DMS 273 treated with DMSO at 0.1 percent for 48 hours (cell line): ENCODE measurements around the gene HDGFL2.
"Not testable (repeated sequence)": the region's sequence is repeated elsewhere in the genome, so short reads cannot be mapped to it uniquely, and the experiment has no call there.

Experiments
- DNase-seq: peaks from one replicate; lab custom pipeline; 2025; lab: John Stamatoyannopoulos, UW

Gene HDGFL2

DNA sequence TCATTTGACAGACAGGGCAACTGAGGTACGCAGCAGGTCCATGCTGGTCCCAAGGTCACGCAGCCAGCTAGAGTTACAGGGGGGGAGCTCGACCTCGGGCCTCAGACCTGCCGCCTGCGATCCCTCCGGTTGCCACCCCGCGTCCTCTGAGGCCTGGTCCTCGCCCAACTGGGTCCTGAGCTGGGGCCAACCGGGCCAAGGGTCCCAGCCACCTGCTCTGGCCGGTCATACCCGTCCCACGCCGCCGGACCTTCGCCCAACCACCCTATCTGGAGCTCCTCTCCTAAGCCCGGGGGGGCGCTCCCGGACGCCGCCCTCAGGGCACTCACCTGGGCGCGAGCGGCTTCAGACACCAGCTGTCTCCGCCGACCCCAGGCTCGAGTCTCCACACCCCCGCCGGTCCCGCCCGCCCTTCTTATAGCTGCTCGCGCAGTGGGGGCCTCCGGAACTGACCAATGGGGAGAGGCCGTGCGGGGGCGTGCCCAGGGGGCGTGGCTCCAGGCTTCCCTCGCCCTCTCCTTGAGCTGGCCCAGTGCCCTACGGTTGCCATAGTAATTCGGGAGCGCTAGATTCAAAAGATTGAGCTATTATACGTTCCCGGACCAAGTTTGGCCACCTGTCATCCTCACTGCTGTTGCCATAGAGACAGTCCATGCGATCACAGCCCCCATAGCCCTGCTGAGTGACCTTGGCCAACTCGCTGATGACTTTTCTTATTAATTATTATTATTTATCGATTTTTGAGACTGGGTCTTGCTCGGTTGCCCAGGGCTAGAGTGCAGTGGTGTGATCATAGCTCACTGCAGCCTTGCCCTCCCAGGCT is 63.0 kb downstream of the HDGFL2 start, which contains the start of gene PLIN5:
Gene PLIN5 (minus strand): TSS at position 389 of the 823 bp plus-strand sequence. CDS start 1,150 bp downstream, outside the sequence.
- DNase-seq: peak; percentile 87

DNA sequence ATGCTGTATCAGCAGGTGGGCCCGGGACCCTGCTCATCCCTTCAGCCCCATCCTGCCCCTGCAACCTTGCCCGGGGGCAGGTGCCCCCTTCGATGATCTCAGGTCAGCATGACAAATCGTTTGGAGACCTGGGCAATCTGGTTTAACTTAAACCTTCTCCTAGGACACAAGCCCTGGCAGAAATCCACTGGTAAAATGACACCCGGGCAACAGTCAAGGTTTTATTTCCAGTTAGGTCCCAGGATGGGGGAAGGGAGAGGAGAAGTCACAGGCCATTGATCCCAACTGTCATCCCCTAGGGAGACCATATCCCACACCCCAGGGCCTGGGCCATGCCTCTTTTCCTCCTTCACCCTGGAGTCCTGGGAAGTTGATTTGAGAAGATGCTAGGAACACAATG is 64.7 kb downstream of the HDGFL2 start:
- DNase-seq: no peak

DNA sequence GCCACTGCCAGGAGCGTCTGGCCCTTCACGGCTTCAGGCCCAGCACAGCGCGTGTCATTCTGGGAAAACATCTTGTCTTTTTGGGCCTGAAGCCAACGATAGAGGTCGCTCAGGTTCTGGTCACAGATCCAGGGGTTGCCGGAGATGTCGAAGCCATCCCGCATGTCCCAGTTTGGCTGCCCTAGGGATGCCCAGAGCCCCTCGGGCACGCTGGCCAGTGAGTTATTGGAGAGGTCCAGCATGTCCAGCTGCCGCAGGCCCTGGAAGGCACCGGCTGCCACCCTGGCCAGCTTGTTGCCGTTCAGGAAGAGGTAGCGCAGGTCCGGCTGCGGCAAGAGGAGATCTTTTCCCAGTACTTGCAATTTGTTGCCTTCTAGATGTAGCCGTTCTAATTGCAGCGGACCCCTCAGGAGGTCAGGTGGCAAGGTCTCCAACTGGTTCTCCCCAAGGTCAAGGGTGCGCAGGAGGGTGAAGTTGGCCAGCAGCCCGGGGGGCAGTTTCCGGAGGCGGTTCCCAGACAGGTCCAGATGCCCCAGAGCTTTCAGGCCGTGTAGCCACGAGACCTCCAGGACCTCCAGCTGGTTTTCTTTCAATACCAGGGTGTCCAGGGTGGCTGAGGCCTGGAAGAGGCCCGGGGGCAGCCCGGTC is 66.0 kb downstream of the HDGFL2 start:
- no peak for DNase-seq

DNA sequence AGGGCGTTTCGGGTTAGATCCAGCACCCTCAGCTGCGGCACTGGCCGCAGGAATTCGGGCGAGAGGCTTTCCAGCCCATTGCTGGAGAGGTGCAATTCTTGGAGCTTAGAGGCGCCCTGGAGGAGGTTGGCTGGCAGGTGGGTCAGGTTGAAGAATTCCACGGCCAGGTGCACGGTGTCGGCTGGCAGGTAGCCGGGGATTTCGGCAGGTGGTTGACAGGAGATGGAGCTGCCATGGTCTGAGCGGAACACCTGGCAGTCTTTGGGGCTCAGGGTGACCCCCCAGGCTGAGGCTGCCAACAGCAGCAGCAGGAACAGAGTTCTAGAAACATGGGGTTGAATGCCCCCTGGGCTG is 66.5 kb downstream of the HDGFL2 start:
- DNase-seq: no peak

- DNase-seq: no peak
These were observed 67.1 kb downstream of the HDGFL2 start for GRCh38 chr19:4539169-4539692.

GRCh38 chr19:4539693-4540581 is 67.8 kb downstream of the HDGFL2 start, which contains the start of gene LRG1:
Gene LRG1, minus strand, starts transcription at chr19:4540036. Its CDS starts 23 bp downstream, at chr19:4540013.
- DNase-seq: no peak

DNA sequence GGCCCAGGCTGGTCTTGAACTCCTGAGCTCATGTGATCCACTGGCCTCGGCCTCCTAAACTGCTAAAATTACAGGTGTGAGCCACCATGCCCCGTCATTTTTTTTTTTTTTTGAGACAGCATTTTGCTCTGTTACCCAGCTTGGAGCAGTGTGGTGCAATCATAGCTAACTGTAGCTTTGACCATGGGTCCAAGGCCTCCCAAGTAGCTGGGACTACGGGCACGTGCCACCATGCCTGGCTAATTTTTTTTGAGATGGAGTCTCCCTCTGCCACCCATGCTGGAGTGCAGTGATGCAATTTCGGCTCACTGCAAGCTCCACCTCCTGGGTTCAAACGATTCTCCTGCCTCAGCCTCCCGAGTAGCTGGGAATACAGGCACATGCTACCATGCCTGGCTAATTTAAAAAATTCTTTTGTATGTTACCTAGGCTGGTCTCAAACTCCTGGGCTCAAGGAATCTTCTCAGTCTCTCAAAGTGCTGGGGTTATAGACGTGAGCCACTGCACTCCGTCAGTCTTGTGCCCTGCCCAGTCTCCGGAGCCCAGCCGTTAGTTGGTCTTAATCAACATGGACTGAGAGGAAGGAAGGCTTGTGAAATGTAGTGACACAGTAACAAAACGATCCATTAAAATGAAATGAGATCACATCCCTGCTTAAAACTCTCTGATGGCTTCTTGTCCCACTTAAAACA is 69.2 kb downstream of the HDGFL2 start:
- no peak for DNase-seq

DNA sequence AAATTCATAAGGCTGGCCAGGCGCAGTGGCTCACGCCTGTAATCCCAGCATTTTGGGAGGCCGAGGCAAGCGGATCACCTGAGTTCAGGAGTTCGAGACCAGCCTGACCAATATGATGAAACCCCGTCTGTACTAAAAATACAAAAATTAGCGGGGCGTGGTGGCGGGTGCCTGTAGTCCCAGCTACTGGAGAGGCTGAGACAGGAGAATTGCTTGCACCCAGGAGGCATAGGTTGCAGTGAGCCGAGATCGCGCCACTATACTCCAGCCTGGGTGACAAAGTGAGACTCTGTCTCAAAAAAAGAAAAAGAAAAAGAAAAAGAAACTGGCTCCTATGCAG is 69.7 kb downstream of the HDGFL2 start:
- not testable (repeated sequence) for DNase-seq

GRCh38 chr19:4542896-4543841 is 71.1 kb downstream of the HDGFL2 start:
- DNase-seq: no peak

GRCh38 chr19:4543842-4544647 is 71.9 kb downstream of the HDGFL2 start:
- DNase-seq: no peak

DNA sequence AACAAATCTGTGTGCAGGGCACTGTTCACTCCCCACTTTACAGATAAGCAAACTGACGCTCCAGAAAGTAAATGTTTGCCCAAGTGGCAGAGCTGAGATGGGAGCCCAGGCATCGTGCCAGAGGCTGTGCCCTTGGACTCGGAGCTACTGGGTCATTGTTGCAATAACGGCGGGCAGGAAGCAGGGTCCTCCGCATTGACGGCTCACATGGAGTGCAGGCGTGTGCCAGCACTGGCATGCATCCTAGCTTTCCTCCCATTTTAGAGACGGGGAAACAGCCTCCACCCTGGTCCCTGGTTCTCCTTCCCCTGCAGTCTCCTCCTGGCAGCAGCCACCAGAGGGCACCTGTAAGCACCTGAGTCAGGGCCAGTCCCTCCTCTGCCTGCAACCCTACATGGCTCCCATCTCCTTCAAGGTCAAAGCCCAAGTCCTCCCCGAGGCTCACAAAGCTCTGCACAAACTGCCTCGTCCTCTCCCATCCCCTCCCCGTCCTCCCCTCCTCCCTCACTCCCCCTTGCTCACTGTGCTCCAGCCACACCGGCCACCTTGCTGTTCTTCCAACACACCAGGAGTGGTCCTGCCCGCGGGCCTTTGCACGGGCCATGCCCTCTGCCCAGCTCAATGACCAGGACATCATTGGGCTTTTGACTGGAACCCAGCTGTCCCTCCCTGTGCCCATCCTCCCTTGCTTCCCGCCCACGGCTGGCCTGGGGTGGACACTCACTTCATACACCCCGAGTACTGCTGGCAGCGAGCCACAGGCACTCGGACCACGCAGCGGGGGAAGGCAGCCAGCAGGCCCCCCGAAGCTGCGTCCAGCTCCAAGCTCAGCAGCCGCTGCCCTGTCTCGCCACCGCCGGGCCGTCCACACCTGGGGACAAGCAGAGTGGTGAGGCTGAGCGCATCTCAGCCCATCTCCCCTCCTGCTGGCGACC is 75.5 kb downstream of the HDGFL2 start:
- no peak for DNase-seq

DNA sequence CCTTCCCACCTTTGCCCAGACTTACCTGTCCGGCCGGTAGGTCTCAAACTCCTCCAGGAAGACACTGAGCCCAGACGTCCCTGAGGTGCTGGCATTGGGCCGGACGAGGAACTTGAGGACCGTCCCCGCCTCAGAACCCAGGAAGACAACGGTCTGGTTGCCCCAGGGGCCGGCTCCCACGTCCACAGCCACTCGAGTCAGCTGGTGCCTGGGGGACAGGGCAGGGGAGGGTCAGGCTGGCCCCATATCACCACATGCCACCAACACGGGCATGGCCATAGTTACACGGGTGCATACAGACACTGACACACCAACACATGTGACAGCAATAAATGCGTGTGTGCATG is 76.1 kb downstream of the HDGFL2 start:
- DNase-seq: no peak

GRCh38 chr19:4550018-4550417 is 77.9 kb downstream of the HDGFL2 start:
- no peak for DNase-seq

GRCh38 chr19:4550479-4551050 is 78.5 kb downstream of the HDGFL2 start:
- DNase-seq: no peak
